Measurements from ENCODE around the gene SMR3A.

SMR3A gene

GRCh38 chr4:70380578-70380977, 20.0 kb downstream of the SMR3A start:
- DNase-seq (ENCODE audit: low read depth, low spot score), result no peak
- H3K4me1 ChIP-seq (ENCODE audit: insufficient read depth, insufficient read length), result no peaks in the 10 kb centered on the region
- TF ChIP-seq YY1 (IDR thresholded peaks at IDR 0.05; ENCODE audit: insufficient read depth, insufficient read length) (no peak), SUZ12 (IDR thresholded peaks at IDR 0.05; ENCODE audit: extremely low read depth, insufficient read depth, insufficient read length) (no peak), ZNF274 (IDR thresholded peaks at IDR 0.05; ENCODE audit: low read depth, low read length) (no peak)
- no peaks in the 10 kb centered on the region for H3K27me3 ChIP-seq (ENCODE audit: insufficient read depth, insufficient read length)
- H3K9ac ChIP-seq (ENCODE audit: insufficient read length, low read depth), result no peak overlapping the region
- no peak overlapping the region for H3K4me3 ChIP-seq (ENCODE audit: insufficient read length, low read depth)
- H3K9me3 ChIP-seq (ENCODE audit: insufficient read depth, low read length), result no peaks in the 10 kb centered on the region
- H3K36me3 ChIP-seq (ENCODE audit: insufficient read depth, insufficient read length, low read length), result no peaks in the 10 kb centered on the region

DNA sequence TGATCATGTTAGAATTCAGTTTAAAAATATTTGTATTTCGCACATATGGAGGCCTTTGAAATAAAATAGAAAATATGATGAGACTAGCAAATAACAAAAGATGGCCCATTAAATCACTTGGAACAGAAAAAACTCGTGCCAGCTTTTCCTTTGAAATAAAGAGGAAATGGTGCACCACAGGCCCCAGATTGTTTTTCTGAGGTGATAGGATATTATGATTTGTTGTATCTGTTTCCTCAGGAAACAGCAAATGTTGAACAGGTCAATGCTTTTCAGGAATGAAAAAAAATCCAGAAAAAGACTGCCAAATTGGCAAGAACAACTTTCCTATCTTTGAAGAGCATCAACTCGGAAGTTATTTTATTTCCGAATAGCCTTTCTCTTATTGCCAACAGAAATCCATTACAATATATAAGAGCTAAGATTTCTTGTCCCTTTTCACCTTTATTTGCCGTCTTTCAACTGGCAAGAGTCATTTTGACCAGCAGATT, 22.2 kb downstream of the SMR3A start, which contains the start of gene SMR3B:
TSS of gene SMR3B (plus strand) at position 441 of the 491 bp plus-strand sequence. CDS start 1,380 bp downstream, outside the sequence.
- no peak for DNase-seq (ENCODE audit: low read depth, low spot score)
- TF ChIP-seq SUZ12 (IDR thresholded peaks at IDR 0.05; ENCODE audit: extremely low read depth, insufficient read depth, insufficient read length) (no peak), YY1 (IDR thresholded peaks at IDR 0.05; ENCODE audit: insufficient read depth, insufficient read length) (no peak), ZNF274 (IDR thresholded peaks at IDR 0.05; ENCODE audit: low read depth, low read length) (no peak)

GRCh38 chr4:70392057-70392776, 31.7 kb downstream of the SMR3A start:
- Histone ChIP-seq H3K9me3 (ENCODE audit: insufficient read depth, low read length) (no peaks in the 10 kb centered on the region), H3K36me3 (ENCODE audit: insufficient read depth, insufficient read length, low read length) (no peaks in the 10 kb centered on the region), H3K27me3 (ENCODE audit: insufficient read depth, insufficient read length) (no peaks in the 10 kb centered on the region), H3K9ac (ENCODE audit: insufficient read length, low read depth) (no peak overlapping the region), H3K4me1 (ENCODE audit: insufficient read depth, insufficient read length) (no peaks in the 10 kb centered on the region), H3K4me3 (ENCODE audit: insufficient read length, low read depth) (no peak overlapping the region)
- DNase-seq (ENCODE audit: low read depth, low spot score), result no peak
- TF ChIP-seq ZNF274 (IDR thresholded peaks at IDR 0.05; ENCODE audit: low read depth, low read length) (no peak), YY1 (IDR thresholded peaks at IDR 0.05; ENCODE audit: insufficient read depth, insufficient read length) (no peak), SUZ12 (IDR thresholded peaks at IDR 0.05; ENCODE audit: extremely low read depth, insufficient read depth, insufficient read length) (no peak)

More for the DNA sequence above, 22.2 kb downstream of the SMR3A start, which contains the start of gene SMR3B:
- Histone ChIP-seq H3K4me3 (ENCODE audit: insufficient read length, low read depth) (no peak within 1 kb of the TSS), H3K9me3 (ENCODE audit: insufficient read depth, low read length) (no peaks in the 10 kb centered on the region), H3K9ac (ENCODE audit: insufficient read length, low read depth) (no peak within 1 kb of the TSS), H3K36me3 (ENCODE audit: insufficient read depth, insufficient read length, low read length) (no peaks in the 10 kb centered on the region), H3K27me3 (ENCODE audit: insufficient read depth, insufficient read length) (no peaks in the 10 kb centered on the region), H3K4me1 (ENCODE audit: insufficient read depth, insufficient read length) (no peaks in the 10 kb centered on the region)

DNA sequence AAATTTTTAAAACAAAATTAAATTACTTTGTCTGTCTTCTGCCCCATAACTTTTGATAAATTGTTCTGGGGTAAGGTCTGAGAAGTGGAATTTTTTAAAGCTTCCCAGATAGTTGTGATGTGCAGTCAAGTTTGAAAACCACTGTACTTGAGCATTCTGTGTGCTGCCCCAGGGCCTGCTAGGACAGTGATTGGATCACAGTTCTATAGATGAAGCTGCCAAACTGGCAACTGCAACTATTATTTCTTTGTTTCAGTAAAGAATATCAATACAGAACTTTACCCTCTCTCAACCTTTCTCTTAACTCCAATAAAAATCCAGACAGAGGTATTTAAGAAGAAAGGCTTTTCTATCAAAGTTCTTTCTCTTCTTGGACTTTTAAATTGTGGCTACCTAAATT, 37.0 kb downstream of the SMR3A start, which contains the start of gene OPRPN:
TSS of gene OPRPN (plus strand) at position 361 of the 400 bp plus-strand sequence. CDS start 1,346 bp downstream, outside the sequence.
- Histone ChIP-seq H3K4me1 (ENCODE audit: insufficient read depth, insufficient read length) (no peaks in the 10 kb centered on the region), H3K4me3 (ENCODE audit: insufficient read length, low read depth) (no peak within 1 kb of the TSS), H3K36me3 (ENCODE audit: insufficient read depth, insufficient read length, low read length) (no peaks in the 10 kb centered on the region), H3K27me3 (ENCODE audit: insufficient read depth, insufficient read length) (no peaks in the 10 kb centered on the region), H3K9me3 (ENCODE audit: insufficient read depth, low read length) (no peaks in the 10 kb centered on the region), H3K9ac (ENCODE audit: insufficient read length, low read depth) (no peak within 1 kb of the TSS)
- DNase-seq (ENCODE audit: low read depth, low spot score), result no peak
- TF ChIP-seq YY1 (IDR thresholded peaks at IDR 0.05; ENCODE audit: insufficient read depth, insufficient read length) (no peak), ZNF274 (IDR thresholded peaks at IDR 0.05; ENCODE audit: low read depth, low read length) (no peak), SUZ12 (IDR thresholded peaks at IDR 0.05; ENCODE audit: extremely low read depth, insufficient read depth, insufficient read length) (no peak)

GRCh38 chr4:70399319-70399718, 38.8 kb downstream of the SMR3A start:
- TF ChIP-seq ZNF274 (IDR thresholded peaks at IDR 0.05; ENCODE audit: low read depth, low read length) (no peak), YY1 (IDR thresholded peaks at IDR 0.05; ENCODE audit: insufficient read depth, insufficient read length) (no peak), SUZ12 (IDR thresholded peaks at IDR 0.05; ENCODE audit: extremely low read depth, insufficient read depth, insufficient read length) (no peak)
- Histone ChIP-seq H3K36me3 (ENCODE audit: insufficient read depth, insufficient read length, low read length) (no peaks in the 10 kb centered on the region), H3K4me3 (ENCODE audit: insufficient read length, low read depth) (no peak overlapping the region), H3K9ac (ENCODE audit: insufficient read length, low read depth) (no peak overlapping the region), H3K4me1 (ENCODE audit: insufficient read depth, insufficient read length) (no peaks in the 10 kb centered on the region), H3K9me3 (ENCODE audit: insufficient read depth, low read length) (no peaks in the 10 kb centered on the region), H3K27me3 (ENCODE audit: insufficient read depth, insufficient read length) (no peaks in the 10 kb centered on the region)
- DNase-seq (ENCODE audit: low read depth, low spot score), result no peak

DNA sequence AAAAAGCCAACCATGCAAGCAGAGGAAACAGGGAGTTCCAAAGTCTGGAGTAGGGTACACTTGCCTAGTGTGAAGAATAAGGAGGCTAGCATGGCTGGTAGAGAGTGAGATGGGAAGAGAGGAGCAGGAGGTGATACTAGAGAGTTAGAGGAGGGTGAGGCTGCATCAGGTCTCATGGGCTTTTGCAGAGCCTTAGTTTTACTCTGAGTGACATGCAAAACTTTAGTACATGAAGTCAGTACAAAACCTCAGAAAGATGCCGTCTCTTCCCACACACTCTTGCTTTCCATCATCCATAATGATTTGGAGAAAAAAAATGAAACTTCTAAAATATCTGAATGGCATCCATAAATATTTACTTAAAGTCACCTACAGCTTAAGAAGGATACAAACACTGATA, 42.2 kb downstream of the SMR3A start:
- H3K4me1 ChIP-seq (ENCODE audit: insufficient read depth, insufficient read length), result no peaks in the 10 kb centered on the region
- DNase-seq (ENCODE audit: low read depth, low spot score), result no peak
- H3K27me3 ChIP-seq (ENCODE audit: insufficient read depth, insufficient read length), result no peaks in the 10 kb centered on the region
- no peaks in the 10 kb centered on the region for H3K36me3 ChIP-seq (ENCODE audit: insufficient read depth, insufficient read length, low read length)
- TF ChIP-seq ZNF274 (IDR thresholded peaks at IDR 0.05; ENCODE audit: low read depth, low read length) (no peak), SUZ12 (IDR thresholded peaks at IDR 0.05; ENCODE audit: extremely low read depth, insufficient read depth, insufficient read length) (no peak), YY1 (IDR thresholded peaks at IDR 0.05; ENCODE audit: insufficient read depth, insufficient read length) (no peak)
- no peaks in the 10 kb centered on the region for H3K9me3 ChIP-seq (ENCODE audit: insufficient read depth, low read length)
- H3K4me3 ChIP-seq (ENCODE audit: insufficient read length, low read depth), result no peak overlapping the region
- H3K9ac ChIP-seq (ENCODE audit: insufficient read length, low read depth), result no peak overlapping the region

- TF ChIP-seq SUZ12 (IDR thresholded peaks at IDR 0.05; ENCODE audit: extremely low read depth, insufficient read depth, insufficient read length), result no peak
- no peak for TF ChIP-seq ZNF274 (IDR thresholded peaks at IDR 0.05; ENCODE audit: low read depth, low read length)
- TF ChIP-seq YY1 (IDR thresholded peaks at IDR 0.05; ENCODE audit: insufficient read depth, insufficient read length), result no peak
- no peaks in the 10 kb centered on the region for H3K4me1 ChIP-seq (ENCODE audit: insufficient read depth, insufficient read length)
- DNase-seq (ENCODE audit: low read depth, low spot score), result no peak
- no peak overlapping the region for H3K9ac ChIP-seq (ENCODE audit: insufficient read length, low read depth)
- H3K36me3 ChIP-seq (ENCODE audit: insufficient read depth, insufficient read length, low read length), result no peaks in the 10 kb centered on the region
- H3K9me3 ChIP-seq (ENCODE audit: insufficient read depth, low read length), result no peaks in the 10 kb centered on the region
- H3K4me3 ChIP-seq (ENCODE audit: insufficient read length, low read depth), result no peak overlapping the region
- H3K27me3 ChIP-seq (ENCODE audit: insufficient read depth, insufficient read length), result no peaks in the 10 kb centered on the region
These were observed 45.2 kb downstream of the SMR3A start for GRCh38 chr4:70405765-70406164.
